DMS53 treated with DMSO at 0.1 percent for 48 hours (cell line): ENCODE results near the gene OR8J1.
"Not testable (repeated sequence)": the region's sequence is repeated elsewhere in the genome, so short reads cannot be mapped to it uniquely, and the experiment has no call there.

Experiments
- DNase-seq: peaks from one replicate; lab custom pipeline; 2025; ENCODE audit not compliant: unreplicated experiment; lab: John Stamatoyannopoulos, UW

Gene OR8J1

GRCh38 chr11:56353991-56354390, at the start of gene OR8J1:
Gene OR8J1, plus strand, starts transcription at chr11:56354291. Its CDS starts 5,956 bp downstream, at chr11:56360247.
- DNase-seq, result no peak

GRCh38 chr11:56307836-56308235, 46.3 kb upstream of the OR8J1 start:
- DNase-seq, result no peak

- DNase-seq, result no peak
Observed at GRCh38 chr11:56314844-56315243, 39.2 kb upstream of the OR8J1 start, which contains the start of gene OR8K3. Gene OR8K3, plus strand, starts transcription at chr11:56315144. Its CDS starts 3,163 bp downstream, at chr11:56318307.

- no peak for DNase-seq
Observed at GRCh38 chr11:56331861-56332491, 22.1 kb upstream of the OR8J1 start.

- no peak for DNase-seq
Observed at GRCh38 chr11:56333156-56333555, 20.9 kb upstream of the OR8J1 start.

- DNase-seq, result no peak
Observed at GRCh38 chr11:56340289-56340688, 13.8 kb upstream of the OR8J1 start.

GRCh38 chr11:56345739-56346138, 8.4 kb upstream of the OR8J1 start, which contains the start of gene OR8K1:
Gene OR8K1, plus strand, starts transcription at chr11:56346039. Its CDS starts 0 bp downstream, at chr11:56346039.
- DNase-seq, result no peak

- DNase-seq, result no peak
Observed at GRCh38 chr11:56375324-56375723, 21.2 kb downstream of the OR8J1 start, which contains the start of gene OR8U1. Gene OR8U1, plus strand, starts transcription at chr11:56375624. Its CDS starts 0 bp downstream, at chr11:56375624.

GRCh38 chr11:56380120-56380519, 26.0 kb downstream of the OR8J1 start:
- DNase-seq, result no peak

- DNase-seq, result no peak
Observed at GRCh38 chr11:56394381-56394780, 40.3 kb downstream of the OR8J1 start.

- DNase-seq, result peak; percentile 10
Observed at GRCh38 chr11:56396047-56396446, 42.0 kb downstream of the OR8J1 start.

- DNase-seq, result not testable (repeated sequence)
Observed at GRCh38 chr11:56401858-56402461, 47.9 kb downstream of the OR8J1 start.

- DNase-seq, result no peak
Observed at GRCh38 chr11:56404393-56404792, 50.3 kb downstream of the OR8J1 start.

- DNase-seq, result no peak
Observed at GRCh38 chr11:56410801-56411200, 56.7 kb downstream of the OR8J1 start.
